ENCODE data around the gene ARRB1. TPM values are rescaled to one million over a fixed set of nuclear protein-coding genes. Genes with fewer than 3 reads are reported as not detected.
A peak's percentile ranks its signal among the peaks of the same experiment; 100 is the strongest.

Gene ARRB1
- total and polyA plus RNA-seq, 2 donors from 2014 or later, result 17.6 to 53.8 TPM

- TF ChIP-seq, protein P1, sequence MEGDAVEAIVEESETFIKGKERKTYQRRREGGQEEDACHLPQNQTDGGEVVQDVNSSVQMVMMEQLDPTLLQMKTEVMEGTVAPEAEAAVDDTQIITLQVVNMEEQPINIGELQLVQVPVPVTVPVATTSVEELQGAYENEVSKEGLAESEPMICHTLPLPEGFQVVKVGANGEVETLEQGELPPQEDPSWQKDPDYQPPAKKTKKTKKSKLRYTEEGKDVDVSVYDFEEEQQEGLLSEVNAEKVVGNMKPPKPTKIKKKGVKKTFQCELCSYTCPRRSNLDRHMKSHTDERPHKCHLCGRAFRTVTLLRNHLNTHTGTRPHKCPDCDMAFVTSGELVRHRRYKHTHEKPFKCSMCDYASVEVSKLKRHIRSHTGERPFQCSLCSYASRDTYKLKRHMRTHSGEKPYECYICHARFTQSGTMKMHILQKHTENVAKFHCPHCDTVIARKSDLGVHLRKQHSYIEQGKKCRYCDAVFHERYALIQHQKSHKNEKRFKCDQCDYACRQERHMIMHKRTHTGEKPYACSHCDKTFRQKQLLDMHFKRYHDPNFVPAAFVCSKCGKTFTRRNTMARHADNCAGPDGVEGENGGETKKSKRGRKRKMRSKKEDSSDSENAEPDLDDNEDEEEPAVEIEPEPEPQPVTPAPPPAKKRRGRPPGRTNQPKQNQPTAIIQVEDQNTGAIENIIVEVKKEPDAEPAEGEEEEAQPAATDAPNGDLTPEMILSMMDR (IDR thresholded peaks at IDR 0.05; ENCODE audit: borderline replicate concordance, extremely low read depth, insufficient read depth), result no peak
- Histone ChIP-seq H3K27ac (ENCODE audit: low read depth in 2 of 2, low read length in 2 of 2) (no peak overlapping the region), H3K36me3 (ENCODE audit: control insufficient read depth in 2 of 3, insufficient read depth in 3 of 3, low read length in 3 of 3) (no peaks in the 10 kb centered on the region), H3K4me3 (ENCODE audit: low read length in 3 of 3) (no peak overlapping the region), H3K9me3 (ENCODE audit: control insufficient read depth in 2 of 3, insufficient read depth in 1 of 3, low read length in 3 of 3) (no peaks in the 10 kb centered on the region), H3K9ac (ENCODE audit: low read length in 3 of 3) (no peak overlapping the region), H3K27me3 (ENCODE audit: control insufficient read depth, insufficient read depth, low read length) (peaks cover 19% of the 10 kb centered on the region), H3K4me1 (ENCODE audit: control insufficient read depth in 2 of 3, insufficient read depth in 2 of 3, low read depth in 1 of 3, low read length in 3 of 3) (peaks cover 0 to 10% (median 0%) of the 10 kb centered on the region in 3 donors)
- DNase-seq (peak in 1 of 5 donors; percentile 67), FAIRE-seq (no peak)
- intact Hi-C loops (cut with DNase I), result loop anchor here (10.0 kb wide), 1 partner anchor 215 kb away; no protein-coding TSS in a partner anchor
These were observed 111.8 kb downstream of the ARRB1 start for GRCh38 chr11:75239531-75240290.

DNA sequence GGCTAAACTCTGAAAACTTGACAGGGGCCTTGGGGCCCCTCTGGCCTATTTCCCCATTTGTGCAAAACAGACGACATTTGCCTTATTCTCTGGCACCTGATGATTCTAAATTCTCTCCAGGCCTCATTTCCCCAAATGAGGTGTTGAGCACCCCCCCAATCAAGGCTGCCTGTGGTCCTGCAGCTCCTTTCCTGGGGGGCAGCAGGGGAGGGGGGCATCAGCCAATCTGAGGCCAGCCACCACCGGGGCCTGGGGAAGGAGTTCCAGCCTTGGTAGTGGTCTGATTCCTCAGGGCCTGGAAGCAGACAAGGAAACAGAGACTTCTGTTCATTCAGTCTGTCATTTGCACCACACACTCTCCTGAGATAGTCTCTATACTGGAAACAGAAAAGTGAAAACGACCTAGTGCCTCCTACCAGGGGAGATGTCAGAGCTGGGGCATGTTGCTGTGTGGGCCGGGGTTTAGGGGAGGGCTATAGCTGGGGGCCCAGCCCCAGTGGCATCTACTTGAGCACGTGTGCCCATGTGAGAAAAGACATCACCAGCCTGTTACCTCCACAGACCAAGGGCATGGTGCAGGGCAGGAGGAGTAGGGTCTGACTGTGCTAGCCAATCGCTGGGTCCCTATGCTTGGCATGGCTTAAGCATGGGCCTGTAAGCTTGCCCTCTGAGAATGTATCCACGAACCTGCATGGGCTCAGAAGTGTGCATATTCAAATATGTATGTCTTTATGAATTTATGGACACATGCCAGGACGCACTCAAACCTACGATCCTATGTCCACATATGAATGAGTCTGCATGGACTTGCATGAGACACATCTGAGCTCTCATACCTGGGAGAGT, 112.6 kb downstream of the ARRB1 start:
- intact Hi-C loops (cut with DNase I), result no loop called here
- no peak for FAIRE-seq
- DNase-seq, result no peak

GRCh38 chr11:75237050-75237449, 114.4 kb downstream of the ARRB1 start:
- Histone ChIP-seq H3K9me3 (ENCODE audit: control insufficient read depth in 2 of 3, insufficient read depth in 1 of 3, low read length in 3 of 3) (no peaks in the 10 kb centered on the region), H3K36me3 (ENCODE audit: control insufficient read depth in 2 of 3, insufficient read depth in 3 of 3, low read length in 3 of 3) (no peaks in the 10 kb centered on the region), H3K27me3 (ENCODE audit: control insufficient read depth, insufficient read depth, low read length) (peaks cover 8% of the 10 kb centered on the region), H3K4me3 (ENCODE audit: low read length in 3 of 3) (no peak overlapping the region), H3K4me1 (ENCODE audit: control insufficient read depth in 2 of 3, insufficient read depth in 2 of 3, low read depth in 1 of 3, low read length in 3 of 3) (peaks cover 0 to 6% (median 0%) of the 10 kb centered on the region in 3 donors), H3K27ac (ENCODE audit: low read depth in 2 of 2, low read length in 2 of 2) (no peak overlapping the region), H3K9ac (ENCODE audit: low read length in 3 of 3) (no peak overlapping the region)
- intact Hi-C loops (cut with DNase I), result no loop called here
- DNase-seq (no peak), FAIRE-seq (no peak)
- TF ChIP-seq, protein P1 (IDR thresholded peaks at IDR 0.05; ENCODE audit: borderline replicate concordance, extremely low read depth, insufficient read depth), result no peak

More for the DNA sequence above, 112.6 kb downstream of the ARRB1 start:
- Histone ChIP-seq H3K27ac (ENCODE audit: low read depth in 2 of 2, low read length in 2 of 2) (no peak overlapping the region), H3K27me3 (ENCODE audit: control insufficient read depth, insufficient read depth, low read length) (peaks cover 19% of the 10 kb centered on the region), H3K36me3 (ENCODE audit: control insufficient read depth in 2 of 3, insufficient read depth in 3 of 3, low read length in 3 of 3) (no peaks in the 10 kb centered on the region), H3K4me1 (ENCODE audit: control insufficient read depth in 2 of 3, insufficient read depth in 2 of 3, low read depth in 1 of 3, low read length in 3 of 3) (peaks cover 0 to 10% (median 0%) of the 10 kb centered on the region in 3 donors), H3K9ac (ENCODE audit: low read length in 3 of 3) (no peak overlapping the region), H3K9me3 (ENCODE audit: control insufficient read depth in 2 of 3, insufficient read depth in 1 of 3, low read length in 3 of 3) (no peaks in the 10 kb centered on the region), H3K4me3 (ENCODE audit: low read length in 3 of 3) (no peak overlapping the region)
- TF ChIP-seq, protein P1 (IDR thresholded peaks at IDR 0.05; ENCODE audit: borderline replicate concordance, extremely low read depth, insufficient read depth), result no peak
